DND-41 (cell line): ENCODE measurements around the gene MRPS10.

Experiments
- ATAC-seq: fragments of 200-7000 bp; cut with Tn5 transposase; 3 replicates; pipeline ENCODE4 v1.9.1; 2021; ENCODE audit warnings: low read depth; ENCODE audit not compliant: insufficient read depth
- DNase-seq: peaks from one replicate; pipeline ENCODE4 v3.0.0-alpha.2; 2020
- H2AFZ ChIP-seq: 2 replicates; pipeline ENCODE4 v1.6.0; 2012; ENCODE audit warnings: low read depth, low read length
- H3K27ac ChIP-seq: 2 replicates; pipeline ENCODE4 v1.5.1; 2012; ENCODE audit warnings: low read length, inconsistent platforms
- H3K27me3 ChIP-seq: fragments of 200-600 bp; sonication (generic); 2 replicates; pipeline ENCODE4 v1.6.0; 2012; ENCODE audit warnings: low read length, mild to moderate bottlenecking, inconsistent platforms; ENCODE audit not compliant: insufficient read depth, poor library complexity
- H3K36me3 ChIP-seq: 2 replicates; pipeline ENCODE4 v1.5.1; 2012; ENCODE audit warnings: low read length, inconsistent platforms; ENCODE audit not compliant: insufficient read depth
- H3K4me1 ChIP-seq: 2 replicates; pipeline ENCODE4 v1.5.1; 2012; ENCODE audit warnings: mild to moderate bottlenecking, low read length; ENCODE audit not compliant: insufficient read depth
- H3K4me2 ChIP-seq: 2 replicates; pipeline ENCODE4 v1.6.0; 2012; ENCODE audit warnings: mild to moderate bottlenecking, moderate library complexity, low read length, inconsistent platforms; ENCODE audit not compliant: insufficient read depth
- H3K4me3 ChIP-seq, 2 experiments: fragments of 200-600 bp in 1 of 2; shearing (Covaris generic) in 1 of 2; 2 replicates each; pipeline ENCODE4 v1.5.1; 2012 to 2016; ENCODE audit warnings: inconsistent platforms in 2 of 2, low read length in 2 of 2, mild to moderate bottlenecking in 2 of 2, low read depth in 1 of 2, moderate library complexity in 1 of 2
- H3K79me2 ChIP-seq: 2 replicates; pipeline ENCODE4 v1.6.0; 2012; ENCODE audit warnings: low read length, inconsistent platforms; ENCODE audit not compliant: insufficient read depth
- H3K9ac ChIP-seq: 2 replicates; pipeline ENCODE4 v1.6.0; 2012; ENCODE audit warnings: low read depth, mild to moderate bottlenecking, inconsistent platforms, low read length, moderate library complexity
- H3K9me3 ChIP-seq: 2 replicates; pipeline ENCODE4 v1.5.1; 2012; ENCODE audit warnings: low read length, moderate library complexity, mild to moderate bottlenecking, inconsistent platforms; ENCODE audit not compliant: insufficient read depth, severe bottlenecking
- H4K20me1 ChIP-seq: 2 replicates; pipeline ENCODE4 v1.6.0; 2012; ENCODE audit warnings: low read length; ENCODE audit not compliant: insufficient read depth
- EZH2 ChIP-seq: IDR thresholded peaks from 3 replicates; pipeline ENCODE4 v1.6.1; 2012; ENCODE audit warnings: borderline replicate concordance, low read depth, mild to moderate bottlenecking, moderate library complexity, low read length, inconsistent platforms; ENCODE audit not compliant: severe bottlenecking
- TF ChIP-seq, protein P1 (sequence below): IDR thresholded peaks from 2 replicates; pipeline ENCODE4 v1.5.1; 2012; ENCODE audit warnings: borderline replicate concordance, low read length, moderate library complexity, mild to moderate bottlenecking; ENCODE audit not compliant: poor library complexity, severe bottlenecking; ENCODE audit errors: extremely low read depth

MRPS10 gene

DNA sequence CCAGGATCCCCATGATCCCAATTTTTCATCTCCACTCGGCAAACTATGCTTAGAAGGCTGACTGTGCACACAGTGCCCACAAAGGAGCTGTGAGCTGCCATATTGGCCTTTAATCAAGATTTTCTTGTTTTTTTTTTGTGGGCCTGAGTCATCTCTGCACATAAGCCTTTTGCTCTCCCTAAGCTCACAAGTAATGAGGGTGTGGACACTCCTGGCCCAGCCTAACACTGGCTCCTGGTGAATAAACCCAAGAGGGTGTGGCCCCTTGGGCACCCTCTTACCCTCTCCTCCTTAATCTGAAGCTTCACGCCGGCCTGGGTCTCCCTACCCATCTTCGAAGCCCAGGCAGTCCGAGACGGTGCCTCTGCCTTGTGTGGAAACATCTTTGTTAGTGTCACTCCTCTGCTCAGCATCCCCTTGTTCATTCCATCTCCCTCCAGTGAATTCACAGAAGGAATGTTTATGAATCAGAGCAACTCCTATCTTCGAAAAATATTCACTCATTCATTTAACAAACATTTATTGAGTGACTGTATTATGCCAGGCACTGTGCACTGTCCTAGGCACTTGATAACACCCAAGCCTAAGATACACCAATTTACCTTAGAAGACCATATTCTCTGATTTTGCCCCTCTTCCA lies 22.2 kb upstream of the MRPS10 start:
- Histone ChIP-seq H3K36me3 (peaks cover 18% of the 10 kb centered on the region), H3K27ac (no peak overlapping the region), H2AFZ (no peak overlapping the region), H3K9me3 (no peaks in the 10 kb centered on the region), H3K4me1 (no peaks in the 10 kb centered on the region), H3K79me2 (no peaks in the 10 kb centered on the region), H3K4me2 (no peak overlapping the region), H3K4me3 (no peak overlapping the region), H3K27me3 (no peaks in the 10 kb centered on the region), H3K9ac (no peak overlapping the region), H4K20me1 (no peaks in the 10 kb centered on the region)
- ATAC-seq (no peak), DNase-seq (no peak)
- no peak for TF ChIP-seq EZH2
- TF ChIP-seq, protein P1, sequence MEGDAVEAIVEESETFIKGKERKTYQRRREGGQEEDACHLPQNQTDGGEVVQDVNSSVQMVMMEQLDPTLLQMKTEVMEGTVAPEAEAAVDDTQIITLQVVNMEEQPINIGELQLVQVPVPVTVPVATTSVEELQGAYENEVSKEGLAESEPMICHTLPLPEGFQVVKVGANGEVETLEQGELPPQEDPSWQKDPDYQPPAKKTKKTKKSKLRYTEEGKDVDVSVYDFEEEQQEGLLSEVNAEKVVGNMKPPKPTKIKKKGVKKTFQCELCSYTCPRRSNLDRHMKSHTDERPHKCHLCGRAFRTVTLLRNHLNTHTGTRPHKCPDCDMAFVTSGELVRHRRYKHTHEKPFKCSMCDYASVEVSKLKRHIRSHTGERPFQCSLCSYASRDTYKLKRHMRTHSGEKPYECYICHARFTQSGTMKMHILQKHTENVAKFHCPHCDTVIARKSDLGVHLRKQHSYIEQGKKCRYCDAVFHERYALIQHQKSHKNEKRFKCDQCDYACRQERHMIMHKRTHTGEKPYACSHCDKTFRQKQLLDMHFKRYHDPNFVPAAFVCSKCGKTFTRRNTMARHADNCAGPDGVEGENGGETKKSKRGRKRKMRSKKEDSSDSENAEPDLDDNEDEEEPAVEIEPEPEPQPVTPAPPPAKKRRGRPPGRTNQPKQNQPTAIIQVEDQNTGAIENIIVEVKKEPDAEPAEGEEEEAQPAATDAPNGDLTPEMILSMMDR = no peak

- H3K9ac ChIP-seq = no peak overlapping the region
- H3K4me2 ChIP-seq = no peak overlapping the region
- H3K4me3 ChIP-seq = no peak overlapping the region
- ATAC-seq (no peak), DNase-seq (no peak)
- no peak overlapping the region for H2AFZ ChIP-seq
- H4K20me1 ChIP-seq = no peaks in the 10 kb centered on the region
- H3K4me1 ChIP-seq = no peaks in the 10 kb centered on the region
- H3K27me3 ChIP-seq = no peaks in the 10 kb centered on the region
- peaks cover 18% of the 10 kb centered on the region for H3K36me3 ChIP-seq
- no peak overlapping the region for H3K27ac ChIP-seq
- H3K79me2 ChIP-seq = no peaks in the 10 kb centered on the region
- TF ChIP-seq, protein P1 = no peak
- no peak for TF ChIP-seq EZH2
- H3K9me3 ChIP-seq = no peaks in the 10 kb centered on the region
Observed at GRCh38 chr6:42239333-42239732, 21.7 kb upstream of the MRPS10 start.

DNA sequence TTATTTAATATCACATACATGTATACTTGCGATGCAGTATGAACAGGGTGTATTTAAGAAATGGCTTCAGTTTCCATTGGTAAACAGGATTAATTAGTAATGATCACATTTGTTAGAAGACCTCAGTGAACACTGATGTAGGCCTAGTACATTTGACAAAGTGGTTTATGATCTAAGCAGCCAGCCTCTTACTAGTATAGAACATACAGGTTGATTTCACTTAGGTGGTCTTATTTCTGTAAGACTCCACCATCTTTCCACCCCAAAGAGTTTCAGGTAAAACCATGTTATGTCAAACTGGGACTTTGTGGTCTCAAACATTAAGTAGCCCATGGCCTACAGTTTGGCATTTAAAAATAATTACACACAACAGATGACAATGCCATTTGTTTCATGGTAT lies 20.2 kb upstream of the MRPS10 start:
- H3K36me3 ChIP-seq = peaks cover 16% of the 10 kb centered on the region

More for the DNA sequence above, 20.2 kb upstream of the MRPS10 start:
- Histone ChIP-seq H3K27ac (no peak overlapping the region), H3K27me3 (no peaks in the 10 kb centered on the region), H4K20me1 (no peaks in the 10 kb centered on the region), H2AFZ (no peak overlapping the region), H3K4me1 (no peaks in the 10 kb centered on the region), H3K9ac (no peak overlapping the region), H3K4me3 (no peak overlapping the region), H3K9me3 (no peaks in the 10 kb centered on the region), H3K4me2 (no peak overlapping the region), H3K79me2 (no peaks in the 10 kb centered on the region)
- DNase-seq (no peak), ATAC-seq (no peak)
- TF ChIP-seq EZH2 = no peak
- TF ChIP-seq, protein P1 = no peak
